Neural progenitor cell (in vitro differentiated cells): Measurements from ENCODE around the gene CLSTN2. TPM values are rescaled to one million over a fixed set of nuclear protein-coding genes. Genes with fewer than 3 reads are reported as not detected.

Source experiments
- DNase-seq: peaks from one replicate; pipeline ENCODE4 v3.0.0-alpha.2; 2016; ENCODE audit warnings: low spot score
- H2AFZ ChIP-seq: fragments of 200-600 bp; sonication (generic); replicated peaks from 2 replicates; pipeline ENCODE4 v1.6.1; 2016; ENCODE audit warnings: antibody characterized with exemption
- H3F3A ChIP-seq: fragments of 200-600 bp; sonication (generic); 2 replicates; pipeline ENCODE4 v1.6.1; 2016; ENCODE audit warnings: antibody characterized with exemption, low read depth
- H3K27ac ChIP-seq: fragments of 200-600 bp; sonication (generic); 2 replicates; pipeline ENCODE4 v1.5.1; 2016; ENCODE audit warnings: mild to moderate bottlenecking
- H3K27me3 ChIP-seq: fragments of 200-600 bp; sonication (generic); 2 replicates; pipeline ENCODE4 v1.6.1; 2016; ENCODE audit warnings: mild to moderate bottlenecking, moderate library complexity
- H3K36me3 ChIP-seq: fragments of 200-600 bp; sonication (generic); 2 replicates; pipeline ENCODE4 v1.5.1; 2016
- H3K4me1 ChIP-seq: fragments of 200-600 bp; sonication (generic); 2 replicates; pipeline ENCODE4 v1.6.1; 2016; ENCODE audit warnings: mixed run types
- H3K4me2 ChIP-seq: fragments of 200-600 bp; sonication (generic); 2 replicates; pipeline ENCODE4 v1.6.1; 2016
- H3K4me3 ChIP-seq: fragments of 200-600 bp; sonication (generic); 2 replicates; pipeline ENCODE4 v1.5.1; 2016
- H3K79me2 ChIP-seq: fragments of 200-600 bp; sonication (generic); 2 replicates; pipeline ENCODE4 v1.6.1; 2016; ENCODE audit warnings: low read depth
- H3K9ac ChIP-seq: fragments of 200-600 bp; sonication (generic); 2 replicates; pipeline ENCODE4 v1.6.1; 2016
- H3K9me3 ChIP-seq: fragments of 200-600 bp; sonication (generic); 2 replicates; pipeline ENCODE4 v1.5.1; 2016; ENCODE audit warnings: low read depth
- H4K20me1 ChIP-seq: fragments of 200-600 bp; sonication (generic); 2 replicates; pipeline ENCODE4 v1.6.1; 2016; ENCODE audit warnings: low read depth
- H3K27ac Mint-ChIP-seq: 3 replicates; pipeline ENCODE4 v1.8.0; 2021; ENCODE audit warnings: mixed read lengths
- H3K27me3 Mint-ChIP-seq: 2 replicates; pipeline ENCODE4 v1.8.0; 2022; ENCODE audit warnings: low read depth, mild to moderate bottlenecking, inconsistent platforms, moderate library complexity, mixed read lengths; ENCODE audit not compliant: insufficient read depth
- H3K36me3 Mint-ChIP-seq: 3 replicates; pipeline ENCODE4 v1.8.0; 2021; ENCODE audit warnings: mixed read lengths
- H3K4me1 Mint-ChIP-seq: 3 replicates; pipeline ENCODE4 v1.8.0; 2021; ENCODE audit warnings: mixed read lengths
- H3K4me3 Mint-ChIP-seq: 3 replicates; pipeline ENCODE4 v1.8.0; 2021; ENCODE audit warnings: mild to moderate bottlenecking, moderate library complexity, mixed read lengths
- H3K9me3 Mint-ChIP-seq: 3 replicates; pipeline ENCODE4 v1.8.0; 2020; ENCODE audit warnings: mixed read lengths
- EZH2 ChIP-seq: fragments of 200-600 bp; sonication (generic); IDR thresholded peaks from 2 replicates; pipeline ENCODE4 v1.6.1; 2017; ENCODE audit warnings: antibody characterized with exemption, mild to moderate bottlenecking, moderate library complexity
- EZH2phosphoT487 ChIP-seq: fragments of 200-600 bp; sonication (generic); IDR thresholded peaks from 2 replicates; pipeline ENCODE4 v1.6.1; 2017; ENCODE audit warnings: antibody characterized with exemption
- total RNA-seq: library from RNA; depleted of rRNA; stranded (reverse); fragments of >200 nt; gene quantifications from 2 replicates; pipeline ENCODE4 v1.2.3, GENCODE V29; 2015; ENCODE audit warnings: low replicate concordance
- TF ChIP-seq, protein P1 (sequence below): fragments of 200-600 bp; sonication (generic); IDR thresholded peaks from 2 replicates; pipeline ENCODE4 v1.5.1; 2017; ENCODE audit warnings: antibody characterized with exemption, mild to moderate bottlenecking

CLSTN2 gene
- total RNA-seq, 1 donor from 2014 or later = 0.22 TPM

DNA sequence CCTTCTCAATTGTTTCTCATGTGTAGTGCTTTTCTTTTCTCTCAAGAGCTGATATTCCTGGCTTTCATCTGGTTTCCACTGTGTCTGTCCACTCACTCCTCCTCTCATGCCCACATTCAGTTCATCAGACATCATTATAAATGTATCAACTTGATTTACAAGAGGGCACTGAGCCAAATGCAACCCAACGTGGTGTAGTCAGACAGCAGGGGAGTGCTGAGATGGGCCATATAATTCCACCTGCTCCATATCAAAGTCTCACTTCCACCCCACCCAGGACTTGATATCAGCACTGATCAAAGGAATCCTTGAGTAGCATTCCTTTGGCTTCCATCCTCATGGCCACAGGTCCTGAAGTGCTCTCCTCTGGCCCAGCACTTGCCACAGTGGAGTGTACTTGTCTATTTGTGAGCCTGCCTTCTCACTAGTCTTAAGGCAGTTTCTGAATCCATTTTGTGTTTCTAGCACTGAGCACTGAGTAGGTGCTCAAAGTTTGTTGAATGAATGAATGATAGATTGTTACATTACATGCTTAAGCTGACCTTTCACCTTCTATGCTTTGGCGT, 252.8 kb downstream of the CLSTN2 start:
- no peak overlapping the region for H3K9ac ChIP-seq
- no peaks in the 10 kb centered on the region for H3K4me1 ChIP-seq
- Mint-ChIP-seq H3K27me3 (peaks cover 2% of the 10 kb centered on the region), H3K27ac (no peak overlapping the region), H3K36me3 (no peaks in the 10 kb centered on the region), H3K9me3 (peaks cover 4% of the 10 kb centered on the region), H3K4me3 (no peak overlapping the region), H3K4me1 (no peaks in the 10 kb centered on the region)
- H3F3A ChIP-seq = no peaks in the 10 kb centered on the region
- H3K27ac ChIP-seq = no peak overlapping the region
- no peak overlapping the region for H3K4me3 ChIP-seq
- no peaks in the 10 kb centered on the region for H3K9me3 ChIP-seq
- H3K79me2 ChIP-seq = no peaks in the 10 kb centered on the region
- no peak for TF ChIP-seq EZH2
- TF ChIP-seq, protein P1, sequence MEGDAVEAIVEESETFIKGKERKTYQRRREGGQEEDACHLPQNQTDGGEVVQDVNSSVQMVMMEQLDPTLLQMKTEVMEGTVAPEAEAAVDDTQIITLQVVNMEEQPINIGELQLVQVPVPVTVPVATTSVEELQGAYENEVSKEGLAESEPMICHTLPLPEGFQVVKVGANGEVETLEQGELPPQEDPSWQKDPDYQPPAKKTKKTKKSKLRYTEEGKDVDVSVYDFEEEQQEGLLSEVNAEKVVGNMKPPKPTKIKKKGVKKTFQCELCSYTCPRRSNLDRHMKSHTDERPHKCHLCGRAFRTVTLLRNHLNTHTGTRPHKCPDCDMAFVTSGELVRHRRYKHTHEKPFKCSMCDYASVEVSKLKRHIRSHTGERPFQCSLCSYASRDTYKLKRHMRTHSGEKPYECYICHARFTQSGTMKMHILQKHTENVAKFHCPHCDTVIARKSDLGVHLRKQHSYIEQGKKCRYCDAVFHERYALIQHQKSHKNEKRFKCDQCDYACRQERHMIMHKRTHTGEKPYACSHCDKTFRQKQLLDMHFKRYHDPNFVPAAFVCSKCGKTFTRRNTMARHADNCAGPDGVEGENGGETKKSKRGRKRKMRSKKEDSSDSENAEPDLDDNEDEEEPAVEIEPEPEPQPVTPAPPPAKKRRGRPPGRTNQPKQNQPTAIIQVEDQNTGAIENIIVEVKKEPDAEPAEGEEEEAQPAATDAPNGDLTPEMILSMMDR = no peak
- no peak for TF ChIP-seq EZH2phosphoT487
- H3K4me2 ChIP-seq = no peak overlapping the region
- H3K27me3 ChIP-seq = no peaks in the 10 kb centered on the region
- H3K36me3 ChIP-seq = no peaks in the 10 kb centered on the region
- no peak overlapping the region for H2AFZ ChIP-seq
- no peak for DNase-seq
- no peaks in the 10 kb centered on the region for H4K20me1 ChIP-seq

DNA sequence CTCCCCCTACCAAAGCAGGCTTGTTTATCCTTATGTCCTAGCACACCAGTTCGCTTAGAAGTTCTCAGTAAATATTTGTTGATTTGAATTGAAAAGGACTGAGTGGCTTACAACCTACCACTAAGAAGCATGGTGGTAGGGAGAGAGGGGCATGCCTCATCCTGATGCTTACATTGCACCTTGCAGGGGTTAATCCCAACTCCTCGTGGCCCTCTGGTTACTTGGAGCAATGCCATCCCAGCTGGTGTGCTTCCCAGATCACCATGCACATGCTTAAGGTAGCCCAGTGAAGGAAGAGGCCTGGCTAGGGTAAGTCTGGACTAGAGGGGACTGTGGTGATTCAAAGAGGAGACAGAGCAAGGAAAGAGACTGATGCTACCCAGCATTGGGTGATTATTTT, 253.3 kb downstream of the CLSTN2 start:
- Histone ChIP-seq H3K4me1 (no peaks in the 10 kb centered on the region), H3K9me3 (no peaks in the 10 kb centered on the region), H3K27me3 (no peaks in the 10 kb centered on the region), H3K27ac (no peak overlapping the region), H3K9ac (no peak overlapping the region), H3F3A (no peaks in the 10 kb centered on the region), H3K36me3 (no peaks in the 10 kb centered on the region), H3K4me2 (no peak overlapping the region), H3K4me3 (no peak overlapping the region), H4K20me1 (no peaks in the 10 kb centered on the region), H3K79me2 (no peaks in the 10 kb centered on the region), H2AFZ (no peak overlapping the region)
- H3K9me3 Mint-ChIP-seq = peaks cover 7% of the 10 kb centered on the region
- no peak overlapping the region for H3K4me3 Mint-ChIP-seq
- H3K27me3 Mint-ChIP-seq = peaks cover 2% of the 10 kb centered on the region
- H3K36me3 Mint-ChIP-seq = no peaks in the 10 kb centered on the region
- DNase-seq = no peak
- no peaks in the 10 kb centered on the region for H3K4me1 Mint-ChIP-seq
- no peak for TF ChIP-seq EZH2phosphoT487
- H3K27ac Mint-ChIP-seq = no peak overlapping the region

DNA sequence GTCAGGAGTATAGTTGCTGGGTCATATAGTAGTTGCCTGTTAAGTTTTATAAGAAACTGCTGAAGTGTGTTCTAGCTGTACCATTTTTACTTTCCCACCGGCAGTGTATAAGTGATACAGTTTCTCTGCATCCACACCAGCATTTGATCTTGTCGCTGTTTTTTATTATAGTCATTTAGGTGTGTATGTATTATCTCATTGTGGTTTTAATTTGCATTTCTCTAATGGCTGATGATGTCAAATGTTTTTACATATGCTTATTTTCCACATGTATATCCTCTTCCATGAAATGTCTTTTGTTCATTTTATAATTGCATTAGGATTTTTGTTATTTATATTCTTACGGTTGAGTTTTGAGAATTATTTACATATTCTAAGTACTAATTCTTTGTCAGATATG, 254.3 kb downstream of the CLSTN2 start:
- Mint-ChIP-seq H3K9me3 (peaks cover 10% of the 10 kb centered on the region), H3K36me3 (no peaks in the 10 kb centered on the region)
- H3K27ac ChIP-seq = no peak overlapping the region

DNA sequence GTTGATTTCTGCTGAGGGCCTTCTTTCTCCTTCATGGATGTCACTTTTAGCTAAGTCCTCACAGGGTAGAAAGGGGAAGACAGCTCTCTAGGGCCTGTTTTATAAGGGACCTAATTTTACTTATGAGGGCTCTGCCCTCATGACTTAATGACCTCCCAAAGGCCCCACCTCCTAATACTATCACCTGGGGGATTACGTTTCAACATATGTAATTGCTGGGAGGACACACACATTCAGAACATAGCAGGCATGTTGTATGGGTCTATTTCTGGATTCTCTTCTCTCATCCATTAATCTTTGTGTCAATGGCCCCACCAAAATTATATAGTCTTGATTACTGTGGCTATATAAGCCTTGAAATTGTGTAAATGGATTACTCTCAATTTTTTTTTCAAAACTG, 255.0 kb downstream of the CLSTN2 start:
- Mint-ChIP-seq H3K4me1 (no peaks in the 10 kb centered on the region), H3K36me3 (no peaks in the 10 kb centered on the region), H3K27me3 (no peaks in the 10 kb centered on the region), H3K4me3 (no peak overlapping the region), H3K27ac (no peak overlapping the region), H3K9me3 (peaks cover 13% of the 10 kb centered on the region)
- TF ChIP-seq EZH2phosphoT487 = no peak
- TF ChIP-seq, protein P1 = no peak
- no peak for TF ChIP-seq EZH2
- no peak for DNase-seq
- H3K27ac ChIP-seq = no peak overlapping the region
- H4K20me1 ChIP-seq = no peaks in the 10 kb centered on the region
- H2AFZ ChIP-seq = no peak overlapping the region
- H3K27me3 ChIP-seq = no peaks in the 10 kb centered on the region
- H3K9me3 ChIP-seq = no peaks in the 10 kb centered on the region
- H3F3A ChIP-seq = no peaks in the 10 kb centered on the region
- no peaks in the 10 kb centered on the region for H3K36me3 ChIP-seq
- no peaks in the 10 kb centered on the region for H3K4me1 ChIP-seq
- no peak overlapping the region for H3K9ac ChIP-seq
- no peaks in the 10 kb centered on the region for H3K79me2 ChIP-seq
- no peak overlapping the region for H3K4me3 ChIP-seq
- no peak overlapping the region for H3K4me2 ChIP-seq

More for the DNA sequence above, 254.3 kb downstream of the CLSTN2 start:
- Mint-ChIP-seq H3K4me3 (no peak overlapping the region), H3K4me1 (no peaks in the 10 kb centered on the region), H3K27me3 (no peaks in the 10 kb centered on the region), H3K27ac (no peak overlapping the region)
- no peak for DNase-seq
- Histone ChIP-seq H3K9ac (no peak overlapping the region), H3K36me3 (no peaks in the 10 kb centered on the region), H3K4me2 (no peak overlapping the region), H3K9me3 (no peaks in the 10 kb centered on the region), H3K27me3 (no peaks in the 10 kb centered on the region), H3K4me3 (no peak overlapping the region), H3F3A (no peaks in the 10 kb centered on the region), H3K4me1 (no peaks in the 10 kb centered on the region), H3K79me2 (no peaks in the 10 kb centered on the region), H2AFZ (no peak overlapping the region), H4K20me1 (no peaks in the 10 kb centered on the region)
- no peak for TF ChIP-seq EZH2phosphoT487
- no peak for TF ChIP-seq EZH2
- TF ChIP-seq, protein P1 = no peak
